Ascending aorta (tissue), 2 donors: ENCODE data around the gene SEMA4A. TPM values are rescaled to one million over a fixed set of nuclear protein-coding genes. Genes with fewer than 3 reads are reported as not detected.
"Not testable (repeated sequence)": the region's sequence is repeated elsewhere in the genome, so short reads cannot be mapped to it uniquely, and the experiment has no call there.

Experiments used
- DNase-seq, 2 donors: peaks; one replicate each; pipeline ENCODE4 v3.0.0-alpha.2; 2019; ENCODE audit warnings: low spot score in 2 of 2
- H3K27ac ChIP-seq, 2 donors: fragments of 200-600 bp; sonication (generic); one replicate each; pipeline ENCODE4 v1.5.1; 2016 to 2017; ENCODE audit warnings: mild to moderate bottlenecking in 1 of 2
- H3K27me3 ChIP-seq: fragments of 200-600 bp; sonication (generic); one replicate; pipeline ENCODE4 v1.5.1; 2017
- H3K36me3 ChIP-seq, 2 donors: fragments of 200-600 bp; sonication (generic); one replicate each; pipeline ENCODE4 v1.5.1; 2016
- H3K4me1 ChIP-seq, 2 donors: fragments of 200-600 bp; sonication (generic); one replicate each; pipeline ENCODE4 v1.5.1; 2016 to 2017; ENCODE audit warnings: mild to moderate bottlenecking in 1 of 2
- H3K4me3 ChIP-seq, 2 donors: fragments of 200-600 bp; sonication (generic); one replicate each; pipeline ENCODE4 v1.5.1; 2016 to 2017; ENCODE audit warnings: mild to moderate bottlenecking in 1 of 2
- H3K9me3 ChIP-seq, 2 donors: fragments of 200-600 bp; sonication (generic); one replicate each; pipeline ENCODE4 v1.5.1; 2016
- CTCF ChIP-seq, 3 experiments: fragments of 200-600 bp in 2 of 3; fragments of 450-650 bp in 1 of 3; sonication (generic) in 2 of 3; IDR thresholded peaks; one replicate each; pipeline ENCODE4 v1.5.1; 2016 to 2019; ENCODE audit warnings: antibody characterized with exemption in 3 of 3, mild to moderate bottlenecking in 1 of 3, moderate library complexity in 1 of 3
- intact Hi-C: fragments of 100-400 bp; cut with DNase I; formaldehyde crosslinking; loops from one replicate; pipeline ENCODE4 v1.15.1; 2023
- total RNA-seq: library from RNA; depleted of rRNA; stranded (reverse); fragments of >200 nt; gene quantifications from one replicate; pipeline ENCODE4 v1.1.0, GENCODE V29; 2016

SEMA4A gene
- total RNA-seq, 1 donor from 2014 or later = 0.64 TPM

- Histone ChIP-seq H3K9me3 (no peaks in the 10 kb centered on the region), H3K4me3 (peak overlapping the region; percentile 93 to 100), H3K36me3 (peaks cover 0 to 14% of the 10 kb centered on the region in 2 donors), H3K4me1 (peaks cover 23 to 52% of the 10 kb centered on the region in 2 donors), H3K27ac (peak overlapping the region; percentile 97), H3K27me3 (no peaks in the 10 kb centered on the region)
- DNase-seq = peak in 1 of 2 donors; percentile 79
- no peak for TF ChIP-seq CTCF (IDR thresholded peaks at IDR 0.05)
- intact Hi-C loops = no loop called here
Observed at GRCh38 chr1:156118177-156118868, 35.1 kb upstream of the SEMA4A start.

- peak overlapping the region; percentile 93 to 100 for H3K4me3 ChIP-seq
- peak in 1 of 3 experiments; percentile 1 for TF ChIP-seq CTCF (IDR thresholded peaks at IDR 0.05)
- H3K27me3 ChIP-seq = no peaks in the 10 kb centered on the region
- peaks cover 0 to 14% of the 10 kb centered on the region in 2 donors for H3K36me3 ChIP-seq
- H3K4me1 ChIP-seq = peaks cover 28 to 56% of the 10 kb centered on the region in 2 donors
- H3K27ac ChIP-seq = peak overlapping the region; percentile 97
- intact Hi-C loops = loop anchor here (10.0 kb wide), 2 partner anchors 385 to 625 kb away; partner anchors contain the start of genes MEF2D and MRPL24
- DNase-seq = peak in 1 of 2 donors; percentile 69
- H3K9me3 ChIP-seq = no peaks in the 10 kb centered on the region
Observed at GRCh38 chr1:156119503-156120209, 33.7 kb upstream of the SEMA4A start.

DNA sequence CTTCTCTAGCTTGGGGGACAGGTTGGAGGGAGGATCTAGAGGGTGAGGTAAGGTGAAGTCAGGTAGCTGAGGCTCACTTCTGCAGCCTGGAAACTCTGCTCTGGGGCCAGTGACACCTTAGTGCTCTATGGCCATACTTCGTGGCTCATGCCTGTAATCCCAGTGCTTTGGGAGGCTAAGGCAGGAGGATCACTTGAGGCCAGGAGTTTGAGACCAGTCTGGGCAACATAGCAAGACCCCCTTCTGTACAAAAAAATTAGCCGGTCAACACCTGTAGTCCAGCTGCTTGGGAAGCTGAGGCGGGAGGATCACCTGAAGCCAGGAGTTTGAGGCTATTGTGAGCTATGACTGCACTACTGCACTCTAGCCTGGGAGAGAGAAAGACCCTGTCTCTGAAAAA, 33.1 kb upstream of the SEMA4A start:
- intact Hi-C loops = loop anchor here (10.0 kb wide), 2 partner anchors 384 to 624 kb away; partner anchors contain the start of genes MEF2D and MRPL24
- peak overlapping the region; percentile 97 for H3K27ac ChIP-seq
- H3K4me1 ChIP-seq = peaks cover 33 to 63% of the 10 kb centered on the region in 2 donors

DNA sequence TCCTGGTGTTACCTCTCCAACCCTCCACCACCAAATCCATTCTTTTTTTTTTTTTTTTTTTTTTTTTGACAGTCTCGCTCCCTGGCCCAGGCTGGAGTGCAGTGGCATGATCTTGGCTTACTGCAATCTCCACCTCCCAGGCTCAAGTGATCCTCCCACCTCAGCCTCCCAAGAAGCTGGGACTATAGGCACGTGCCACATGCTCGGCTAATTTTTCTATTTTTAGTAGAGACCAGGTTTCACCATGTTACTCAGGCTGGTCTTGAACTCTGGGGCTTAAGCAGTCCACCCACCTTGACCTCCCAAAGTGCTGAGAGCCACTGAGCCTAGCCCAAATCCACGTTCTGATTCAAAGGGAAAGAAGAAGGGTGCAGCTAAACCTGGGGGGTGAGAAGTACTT, 32.4 kb upstream of the SEMA4A start:
- Histone ChIP-seq H3K4me1 (peaks cover 33 to 70% of the 10 kb centered on the region in 2 donors), H3K27ac (peak overlapping the region; percentile 97), H3K4me3 (peak overlapping the region; percentile 93 to 100)
- H3K27me3 ChIP-seq, DNase-seq, H3K36me3 ChIP-seq, H3K9me3 ChIP-seq: not testable (repeated sequence)
- intact Hi-C loops = loop anchor here (10.0 kb wide), 2 partner anchors 384 to 624 kb away; partner anchors contain the start of genes MEF2D and MRPL24

More for the DNA sequence above, 33.1 kb upstream of the SEMA4A start:
- Histone ChIP-seq H3K9me3 (no peaks in the 10 kb centered on the region), H3K27me3 (no peaks in the 10 kb centered on the region), H3K4me3 (peak overlapping the region; percentile 93 to 100), H3K36me3 (peaks cover 0 to 9% of the 10 kb centered on the region in 2 donors)
- TF ChIP-seq CTCF (IDR thresholded peaks at IDR 0.05) = no peak
- no peak for DNase-seq

- Histone ChIP-seq H3K4me1 (peaks cover 33 to 72% of the 10 kb centered on the region in 2 donors), H3K4me3 (peak overlapping the region; percentile 93 to 100), H3K27me3 (no peaks in the 10 kb centered on the region), H3K27ac (peak overlapping the region; percentile 97), H3K36me3 (peaks cover 0 to 9% of the 10 kb centered on the region in 2 donors), H3K9me3 (no peaks in the 10 kb centered on the region)
- no peak for TF ChIP-seq CTCF (IDR thresholded peaks at IDR 0.05)
- intact Hi-C loops = loop anchor here (10.0 kb wide), 2 partner anchors 383 to 623 kb away; partner anchors contain the start of genes MEF2D and MRPL24
- DNase-seq = no peak
Observed at GRCh38 chr1:156121457-156121856, 31.9 kb upstream of the SEMA4A start.
